Measurements from ENCODE around the gene LRP1B.

- TF ChIP-seq, protein P1, sequence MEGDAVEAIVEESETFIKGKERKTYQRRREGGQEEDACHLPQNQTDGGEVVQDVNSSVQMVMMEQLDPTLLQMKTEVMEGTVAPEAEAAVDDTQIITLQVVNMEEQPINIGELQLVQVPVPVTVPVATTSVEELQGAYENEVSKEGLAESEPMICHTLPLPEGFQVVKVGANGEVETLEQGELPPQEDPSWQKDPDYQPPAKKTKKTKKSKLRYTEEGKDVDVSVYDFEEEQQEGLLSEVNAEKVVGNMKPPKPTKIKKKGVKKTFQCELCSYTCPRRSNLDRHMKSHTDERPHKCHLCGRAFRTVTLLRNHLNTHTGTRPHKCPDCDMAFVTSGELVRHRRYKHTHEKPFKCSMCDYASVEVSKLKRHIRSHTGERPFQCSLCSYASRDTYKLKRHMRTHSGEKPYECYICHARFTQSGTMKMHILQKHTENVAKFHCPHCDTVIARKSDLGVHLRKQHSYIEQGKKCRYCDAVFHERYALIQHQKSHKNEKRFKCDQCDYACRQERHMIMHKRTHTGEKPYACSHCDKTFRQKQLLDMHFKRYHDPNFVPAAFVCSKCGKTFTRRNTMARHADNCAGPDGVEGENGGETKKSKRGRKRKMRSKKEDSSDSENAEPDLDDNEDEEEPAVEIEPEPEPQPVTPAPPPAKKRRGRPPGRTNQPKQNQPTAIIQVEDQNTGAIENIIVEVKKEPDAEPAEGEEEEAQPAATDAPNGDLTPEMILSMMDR (IDR thresholded peaks at IDR 0.05; ENCODE audit: low read depth, low read length, missing input control), result no peak
- TF ChIP-seq HNF4G (IDR thresholded peaks at IDR 0.05), result no peak
- TF ChIP-seq TAF1 (conservative IDR thresholded peaks at IDR 0.05), result no peak
- no peak for TF ChIP-seq YY1 (IDR thresholded peaks at IDR 0.05)
- no peak for TF ChIP-seq MAX (IDR thresholded peaks at IDR 0.05)
Measured at GRCh38 chr2:140491876-140492275, 1638.9 kb downstream of the LRP1B start.
